ENCODE measurements around the gene NR3C2. TPM values are rescaled to one million over a fixed set of nuclear protein-coding genes. Genes with fewer than 3 reads are reported as not detected.

The NR3C2 gene
- total and polyA plus RNA-seq, 2 of the 4 experiments (the other 2 are of a cell fraction): 1.1 to 2.3 TPM

DNA sequence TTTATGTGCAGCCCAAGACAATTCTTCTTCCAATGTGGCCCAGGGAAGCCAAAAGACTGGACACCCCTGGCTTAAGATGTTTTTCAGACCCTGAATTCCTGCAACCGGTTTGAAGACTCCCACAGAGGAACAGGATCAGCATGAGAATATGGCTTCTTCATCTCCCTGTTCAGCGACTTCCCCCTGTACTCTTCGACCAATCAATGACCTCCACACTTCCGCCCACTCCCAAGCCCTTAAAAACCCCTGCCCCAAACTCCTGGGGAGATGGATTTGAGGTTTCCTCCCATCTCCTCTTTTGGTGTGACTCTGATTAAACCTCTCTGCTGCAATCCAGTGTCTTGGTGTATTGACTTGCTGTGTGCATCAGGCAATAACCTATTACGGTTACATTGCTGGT lies 344.4 kb downstream of the NR3C2 start:
- Histone ChIP-seq H4K5ac (ENCODE audit: low read depth, low read length) (no peak overlapping the region), H2BK20ac (ENCODE audit: low read depth, low read length) (no peak overlapping the region), H2AK5ac (ENCODE audit: low read depth, low read length) (no peak overlapping the region), H3K4me1 (ENCODE audit: control insufficient read depth, insufficient read depth, low read length) (no peaks in the 10 kb centered on the region), H3K18ac (ENCODE audit: low read depth, low read length) (no peak overlapping the region), H3K9me3 (ENCODE audit: control insufficient read depth, insufficient read depth, low read length) (no peaks in the 10 kb centered on the region), H3K27me3 (ENCODE audit: control insufficient read depth, insufficient read depth, low read length) (no peaks in the 10 kb centered on the region), H3K23ac (ENCODE audit: low read depth, low read length) (no peak overlapping the region), H3K4ac (ENCODE audit: low read depth, low read length) (no peak overlapping the region), H4K91ac (ENCODE audit: insufficient read depth, low read depth, low read length) (no peak overlapping the region), H3K4me2 (ENCODE audit: low read depth, low read length) (no peak overlapping the region), H3K27ac (ENCODE audit: insufficient read depth, low read length) (no peak overlapping the region), H2AK9ac (replicated peaks; ENCODE audit: low read depth, low read length, poor library complexity) (no peak overlapping the region), H2AFZ (replicated peaks; ENCODE audit: low read length, poor library complexity) (no peak overlapping the region), H2BK5ac (ENCODE audit: low read depth, low read length, poor library complexity, severe bottlenecking) (no peak overlapping the region), H3K14ac (replicated peaks; ENCODE audit: low read depth, low read length) (no peak overlapping the region), H4K20me1 (ENCODE audit: insufficient read depth, low read length) (no peaks in the 10 kb centered on the region), H3K9me1 (ENCODE audit: insufficient read depth, low read length) (peaks cover 2% of the 10 kb centered on the region; the same call in 1 of the 2 replicates), H3K36me3 (ENCODE audit: control insufficient read depth, insufficient read depth, low read length) (no peaks in the 10 kb centered on the region), H3K9ac (ENCODE audit: low read depth, low read length) (no peak overlapping the region), H2BK15ac (ENCODE audit: low read depth, low read length) (no peak overlapping the region), H3K79me1 (ENCODE audit: low read depth in 1 of 2, low read length in 2 of 2) (no peaks in the 10 kb centered on the region), H3K4me3 (ENCODE audit: insufficient read depth, low read depth, low read length) (no peak overlapping the region), H3K56ac (ENCODE audit: extremely low read depth, insufficient read depth, low read length) (no peak overlapping the region), H2BK120ac (ENCODE audit: low read depth, low read length) (no peak overlapping the region), H4K8ac (ENCODE audit: low read depth in 2 of 2, low read length in 2 of 2) (no peak overlapping the region)
- ChIA-PET POLR2A (ENCODE audit: unreplicated experiment) (no interaction called here), CTCF (no interaction called here)
- dilution Hi-C loops (cut with HindIII; ENCODE audit: low sequenced_read_pairs, unreplicated experiment) (no loop called here), in situ Hi-C loops (cut with MboI; ENCODE audit: low sequenced_read_pairs) (no loop called here), intact Hi-C loops (cut with micrococcal nuclease) (no loop called here)
- TF ChIP-seq FOS (IDR thresholded peaks at IDR 0.05; ENCODE audit: low read depth, low read length) (no peak), POLR2A (IDR thresholded peaks at IDR 0.05; ENCODE audit: low read depth, low read length) (no peak), MAFK (IDR thresholded peaks at IDR 0.05; ENCODE audit: low read depth, low read length) (no peak), NFE2L2 (IDR thresholded peaks at IDR 0.05; ENCODE audit: low read depth, low read length) (no peak), RFX5 (IDR thresholded peaks at IDR 0.05; ENCODE audit: low read depth, low read length) (no peak), SMC3 (IDR thresholded peaks at IDR 0.05; ENCODE audit: low read depth, low read length) (no peak), BHLHE40 (IDR thresholded peaks at IDR 0.05; ENCODE audit: low read depth, low read length) (no peak), MXI1 (IDR thresholded peaks at IDR 0.05; ENCODE audit: borderline replicate concordance, low read depth, low read length) (no peak), RCOR1 (IDR thresholded peaks at IDR 0.05; ENCODE audit: insufficient replicate concordance, low read length) (no peak), RAD21 (IDR thresholded peaks at IDR 0.05; ENCODE audit: low read length) (no peak)
- no TSS peak for BruUV-seq (replicated peaks)
- ATAC-seq (ENCODE audit: low read depth) (no peak), DNase-seq (no peak)
- no CpG with 5 or more reads among the region's 5 CpGs for WGBS, 2 experiments (ENCODE audit: extremely low coverage in 2 of 2, insufficient read length in 1 of 2)

Measured in IMR-90 (cell line).